NCI-H2029 (cell line): ENCODE results near the gene MRPL32.
A peak's percentile ranks its signal among the peaks of the same experiment; 100 is the strongest.
"Not testable (repeated sequence)": the region's sequence is repeated elsewhere in the genome, so short reads cannot be mapped to it uniquely, and the experiment has no call there.

ENCODE experiments used
- DNase-seq: peaks from one replicate; lab custom pipeline; 2025; lab: John Stamatoyannopoulos, UW

Gene MRPL32

GRCh38 chr7:42931834-42932651, at the start of gene MRPL32, which contains the start of gene PSMA2:
Gene MRPL32 (plus strand): TSS chr7:42932376. CDS start chr7:42932387, 11 bp downstream.
Gene PSMA2 (minus strand): TSS chr7:42932174. CDS start chr7:42932158, 16 bp downstream.
- DNase-seq: peak; percentile 98

DNA sequence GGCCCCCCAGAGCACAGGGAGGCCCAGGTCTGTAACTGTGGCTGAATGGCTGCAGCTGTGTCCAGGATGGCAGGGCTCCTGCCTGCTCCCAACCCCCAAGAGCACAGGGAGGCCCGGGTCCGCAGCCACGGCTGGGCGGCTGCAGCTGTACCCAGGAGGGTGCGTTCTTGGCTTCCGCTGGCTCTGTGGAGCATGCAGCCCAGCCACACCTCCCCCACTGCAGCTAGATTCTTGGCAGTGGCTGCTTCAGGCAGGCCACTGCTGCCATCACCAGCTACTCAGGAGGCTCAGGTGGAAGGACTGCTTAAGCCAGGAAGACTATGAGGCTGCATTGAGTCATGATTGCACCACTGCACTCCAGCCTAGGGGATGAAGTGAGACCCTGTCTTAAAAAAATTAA, 48.2 kb upstream of the MRPL32 start:
- peak; percentile 72 for DNase-seq

- DNase-seq: not testable (repeated sequence)
Observed at GRCh38 chr7:42885183-42885582, 47.0 kb upstream of the MRPL32 start.

DNA sequence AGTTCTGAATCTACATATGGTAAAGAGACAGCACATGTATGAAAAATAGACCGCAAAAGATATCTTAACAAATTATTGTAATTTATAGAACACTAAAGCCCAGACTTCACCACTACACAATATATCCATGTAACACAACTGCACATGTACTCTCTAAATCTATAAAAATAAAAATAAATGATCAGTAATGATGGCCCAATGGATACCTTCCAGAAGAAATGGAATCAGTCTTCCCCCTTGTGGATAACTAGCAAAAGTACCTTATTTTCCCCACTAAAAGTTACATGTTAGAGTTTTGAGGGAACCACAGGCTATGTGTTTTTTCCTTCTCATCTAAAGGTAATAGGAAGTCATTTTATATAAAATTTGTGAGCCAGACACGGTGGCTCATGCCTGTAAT, 46.0 kb upstream of the MRPL32 start:
- DNase-seq: no peak

DNA sequence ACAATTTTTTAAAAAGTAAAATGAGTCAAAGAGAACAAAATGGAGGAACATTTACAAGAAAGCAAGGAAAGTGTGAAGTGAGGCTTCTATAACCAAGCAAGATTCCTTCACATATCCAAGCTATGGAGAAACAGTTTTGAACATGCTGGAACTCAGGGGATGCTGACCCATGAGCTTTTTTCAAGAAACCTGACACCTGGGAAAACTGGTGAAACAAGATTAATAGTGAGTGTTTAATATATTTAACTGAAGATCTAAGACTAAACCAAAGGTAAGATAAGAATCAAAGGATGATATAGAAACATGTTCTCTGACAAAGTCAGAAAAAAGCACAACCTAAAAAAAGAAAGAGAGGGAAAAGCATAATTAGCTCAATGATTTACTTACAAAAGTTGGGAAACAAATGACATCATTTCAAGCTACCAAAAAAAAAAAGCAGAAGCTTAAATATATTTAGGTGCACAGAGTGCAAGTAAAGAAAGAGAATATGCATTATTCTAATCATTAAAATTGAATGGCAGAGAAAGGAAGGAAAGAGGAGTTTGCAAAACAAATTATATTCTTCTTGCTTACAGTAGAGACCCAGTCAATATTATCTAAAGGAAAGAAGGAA, 45.2 kb upstream of the MRPL32 start:
- no peak for DNase-seq

GRCh38 chr7:42893346-42894240, 38.6 kb upstream of the MRPL32 start:
- peak; percentile 60 for DNase-seq

- no peak for DNase-seq
Observed at GRCh38 chr7:42900842-42901241, 31.3 kb upstream of the MRPL32 start.

DNA sequence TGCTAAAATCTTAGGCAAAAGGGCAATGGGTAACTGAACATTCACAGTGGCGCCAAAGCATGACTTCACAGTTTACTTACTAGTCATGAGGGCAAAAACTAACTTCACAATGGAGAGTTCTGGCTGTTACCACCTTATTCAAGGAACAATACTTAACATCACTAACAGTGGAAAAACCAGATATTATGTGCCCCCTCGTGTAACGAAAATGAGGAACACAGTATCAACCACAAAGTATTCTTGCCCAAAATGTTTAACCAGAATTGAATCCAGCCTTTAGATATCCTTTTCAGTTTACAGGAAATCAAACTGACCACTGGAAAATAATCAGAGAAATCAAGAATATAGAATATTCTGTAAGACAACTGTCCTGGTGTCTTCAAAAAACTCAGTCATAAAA, 29.8 kb upstream of the MRPL32 start:
- no peak for DNase-seq

DNA sequence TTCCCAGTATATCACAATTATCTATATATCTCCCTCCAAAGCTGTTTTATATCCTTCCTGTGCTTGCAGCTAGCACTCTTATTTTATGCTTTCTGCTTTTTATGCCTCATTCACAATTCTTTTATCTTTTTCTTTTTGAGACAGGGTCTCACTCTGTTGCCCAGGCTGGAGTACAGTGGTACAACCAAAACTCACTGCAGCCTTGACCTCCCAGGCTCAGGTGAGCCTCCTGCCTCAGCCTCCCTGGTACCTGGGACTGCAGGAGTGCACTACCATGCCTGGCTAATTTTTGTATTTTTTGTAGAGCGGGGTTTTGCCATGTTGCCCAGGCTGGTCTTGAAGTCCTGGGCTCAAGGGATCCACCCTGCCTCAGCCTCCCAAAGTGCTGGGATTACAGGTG, 26.0 kb upstream of the MRPL32 start:
- DNase-seq: no peak

- no peak for DNase-seq
Observed at GRCh38 chr7:42907316-42907715, 24.9 kb upstream of the MRPL32 start.

DNA sequence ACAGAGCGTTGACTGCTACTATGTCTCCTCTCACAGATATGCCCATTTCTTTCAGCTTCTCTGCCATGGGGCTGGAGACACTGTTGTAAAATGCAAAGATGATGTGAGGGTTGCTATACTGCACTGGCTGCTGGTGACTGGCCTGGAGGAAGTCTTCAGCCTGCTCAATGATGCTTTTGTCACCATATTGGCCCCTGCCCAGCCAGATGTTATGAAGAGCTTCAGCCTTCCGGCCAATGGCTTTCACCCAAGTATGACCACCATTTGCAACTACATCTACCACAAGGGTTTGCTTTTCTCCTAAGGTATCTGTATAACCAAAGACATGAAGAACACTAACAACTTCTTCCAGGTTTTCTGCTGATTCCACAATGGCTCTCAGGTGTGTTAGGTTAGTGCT, 21.9 kb upstream of the MRPL32 start:
- no peak for DNase-seq

GRCh38 chr7:42911454-42912447, 20.4 kb upstream of the MRPL32 start, which contains the start of gene C7orf25:
Gene C7orf25 (minus strand): TSS chr7:42912070. CDS start chr7:42910900, 1,170 bp downstream.
- DNase-seq: peak; percentile 90

GRCh38 chr7:42913591-42913990, 18.6 kb upstream of the MRPL32 start:
- DNase-seq: no peak

DNA sequence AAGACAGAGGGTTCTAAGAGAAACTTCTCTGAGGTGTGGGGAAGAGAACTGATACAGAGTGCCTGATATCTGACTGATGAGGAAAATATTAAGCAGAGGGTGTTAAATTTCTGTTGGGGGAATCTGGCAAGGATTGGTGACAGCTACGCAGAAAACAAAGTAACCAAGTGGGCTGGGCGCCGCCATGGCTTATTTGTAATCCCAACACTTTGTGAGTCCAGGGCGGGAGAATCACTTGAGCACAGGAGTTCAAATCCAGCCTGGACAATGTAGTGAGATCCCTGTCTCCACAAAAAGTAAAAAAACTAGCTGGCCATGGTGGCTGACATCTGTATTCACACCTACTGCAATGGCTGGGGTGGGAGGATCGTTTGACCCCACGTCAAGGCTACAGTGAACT, 18.2 kb upstream of the MRPL32 start:
- DNase-seq: no peak

GRCh38 chr7:42914421-42915045, 17.6 kb upstream of the MRPL32 start:
- DNase-seq: no peak

GRCh38 chr7:42915356-42915755, 16.8 kb upstream of the MRPL32 start:
- no peak for DNase-seq

- no peak for DNase-seq
Observed at GRCh38 chr7:42922017-42922753, 10.0 kb upstream of the MRPL32 start.

DNA sequence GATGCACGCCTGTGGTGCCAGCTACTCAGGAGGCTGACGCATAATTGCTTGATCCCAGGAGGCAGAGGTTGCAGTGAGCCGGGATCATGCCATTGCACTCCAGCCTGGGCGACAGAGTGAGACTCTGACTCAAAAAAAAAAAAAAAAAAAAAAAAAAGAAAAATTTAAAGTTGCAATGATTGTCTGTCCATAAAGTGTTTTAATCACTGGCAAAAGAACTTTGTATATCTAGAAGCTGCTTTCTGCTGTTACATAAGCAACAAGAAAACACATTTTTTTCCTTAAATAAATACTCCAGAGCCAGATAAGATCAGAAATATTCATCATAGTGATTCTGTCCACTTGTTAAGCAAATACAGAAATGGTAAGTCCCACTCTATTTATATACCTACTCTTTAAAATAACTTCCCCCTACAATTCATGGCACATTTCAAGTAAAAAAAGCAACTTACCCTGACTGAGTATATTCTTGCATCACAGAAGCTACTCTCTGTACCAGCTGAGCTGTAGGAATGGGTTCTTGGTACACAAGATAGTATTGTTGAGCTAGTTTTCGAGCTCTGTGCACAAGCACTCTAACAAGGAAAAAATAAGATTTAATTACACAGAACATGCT, 7.8 kb upstream of the MRPL32 start:
- DNase-seq: no peak

DNA sequence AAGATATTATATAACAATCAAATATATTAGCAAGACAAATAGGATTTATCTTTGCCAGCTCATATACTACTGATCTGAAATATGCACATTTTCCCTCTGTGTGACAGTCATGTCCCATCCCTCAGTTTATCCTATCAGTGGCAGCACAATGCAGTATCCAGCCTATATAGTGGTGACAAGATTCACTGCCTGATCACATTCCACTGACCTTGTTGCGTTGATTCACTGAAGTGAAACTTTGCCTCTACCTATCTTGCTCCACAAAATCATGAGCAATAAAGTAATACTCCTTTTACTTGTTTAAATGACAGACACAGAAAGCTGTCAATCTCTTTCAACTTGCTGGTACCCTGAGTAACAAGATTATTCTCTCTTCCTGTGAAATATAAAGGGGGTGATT, 6.5 kb upstream of the MRPL32 start:
- DNase-seq: no peak
